Measurements from ENCODE around the gene DYNLT2B. TPM values are rescaled to one million over a fixed set of nuclear protein-coding genes. Genes with fewer than 3 reads are reported as not detected.

The DYNLT2B gene
- total RNA-seq, 3 donors from 2014 or later = 8.5 to 14.9 (median 14.1) TPM

DNA sequence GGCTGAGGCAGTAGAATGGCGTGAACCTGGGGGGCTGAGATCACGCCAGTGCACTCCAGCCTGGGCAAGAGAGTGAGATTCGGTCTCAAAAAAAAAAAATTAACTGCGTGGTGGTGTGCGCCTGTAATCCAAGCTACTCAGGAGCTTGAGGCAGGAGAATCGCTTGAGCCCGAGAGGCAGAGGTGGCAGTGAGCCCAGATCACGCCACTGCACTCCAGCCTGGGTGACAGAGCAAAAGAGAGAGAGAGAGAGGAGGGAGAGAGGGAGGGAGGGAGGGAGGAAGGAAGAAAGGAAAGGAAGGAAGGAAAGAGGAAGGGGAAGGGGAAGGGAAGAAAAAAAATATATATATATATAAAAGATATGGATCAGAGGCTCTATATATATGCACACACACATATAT, 14.1 kb upstream of the DYNLT2B start:
- intact Hi-C loops (cut with DNase I; ENCODE audit: low total_unique reads) = no loop called here
- Histone ChIP-seq H3K27me3 (no peaks in the 10 kb centered on the region), H3K4me3 (no peak overlapping the region), H3K27ac (no peak overlapping the region), H3K4me1 (no peaks in the 10 kb centered on the region), H3K9me3 (no peaks in the 10 kb centered on the region), H3K36me3 (no peaks in the 10 kb centered on the region)
- no peak for TF ChIP-seq POLR2AphosphoS5 (IDR thresholded peaks at IDR 0.05)
- TF ChIP-seq, protein P1, sequence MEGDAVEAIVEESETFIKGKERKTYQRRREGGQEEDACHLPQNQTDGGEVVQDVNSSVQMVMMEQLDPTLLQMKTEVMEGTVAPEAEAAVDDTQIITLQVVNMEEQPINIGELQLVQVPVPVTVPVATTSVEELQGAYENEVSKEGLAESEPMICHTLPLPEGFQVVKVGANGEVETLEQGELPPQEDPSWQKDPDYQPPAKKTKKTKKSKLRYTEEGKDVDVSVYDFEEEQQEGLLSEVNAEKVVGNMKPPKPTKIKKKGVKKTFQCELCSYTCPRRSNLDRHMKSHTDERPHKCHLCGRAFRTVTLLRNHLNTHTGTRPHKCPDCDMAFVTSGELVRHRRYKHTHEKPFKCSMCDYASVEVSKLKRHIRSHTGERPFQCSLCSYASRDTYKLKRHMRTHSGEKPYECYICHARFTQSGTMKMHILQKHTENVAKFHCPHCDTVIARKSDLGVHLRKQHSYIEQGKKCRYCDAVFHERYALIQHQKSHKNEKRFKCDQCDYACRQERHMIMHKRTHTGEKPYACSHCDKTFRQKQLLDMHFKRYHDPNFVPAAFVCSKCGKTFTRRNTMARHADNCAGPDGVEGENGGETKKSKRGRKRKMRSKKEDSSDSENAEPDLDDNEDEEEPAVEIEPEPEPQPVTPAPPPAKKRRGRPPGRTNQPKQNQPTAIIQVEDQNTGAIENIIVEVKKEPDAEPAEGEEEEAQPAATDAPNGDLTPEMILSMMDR (IDR thresholded peaks at IDR 0.05) = no peak
- no peak for TF ChIP-seq POLR2A (IDR thresholded peaks at IDR 0.05)
- DNase-seq (ENCODE audit: low spot score in 2 of 2) = no peak

DNA sequence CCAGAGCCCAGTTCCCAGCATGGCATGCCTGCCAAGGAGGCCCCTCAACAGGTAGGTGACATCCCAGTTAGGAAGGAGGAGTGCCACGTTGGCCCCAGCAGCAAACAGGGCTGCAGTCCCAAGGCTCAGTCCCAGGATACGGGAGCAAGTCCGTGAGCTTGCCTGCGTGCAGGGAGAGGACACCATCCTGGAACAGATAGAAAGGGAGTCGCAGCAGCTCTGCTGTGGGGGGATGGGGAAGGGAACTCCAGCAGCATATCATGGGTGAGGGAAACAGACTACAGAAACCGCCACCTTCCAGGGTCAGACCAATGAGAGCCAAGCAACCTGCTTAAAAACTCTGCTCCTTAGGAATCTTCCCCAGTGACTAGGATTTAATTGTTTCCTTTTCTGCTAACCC, 9.4 kb upstream of the DYNLT2B start:
- no peaks in the 10 kb centered on the region for H3K4me1 ChIP-seq
- H3K36me3 ChIP-seq = no peaks in the 10 kb centered on the region
- intact Hi-C loops (cut with DNase I; ENCODE audit: low total_unique reads) = no loop called here
- no peak overlapping the region for H3K4me3 ChIP-seq
- no peak overlapping the region for H3K27ac ChIP-seq
- H3K9me3 ChIP-seq = no peaks in the 10 kb centered on the region
- TF ChIP-seq, protein P1 (IDR thresholded peaks at IDR 0.05) = no peak
- TF ChIP-seq POLR2A (IDR thresholded peaks at IDR 0.05) = no peak
- no peak for TF ChIP-seq POLR2AphosphoS5 (IDR thresholded peaks at IDR 0.05)
- no peak for DNase-seq (ENCODE audit: low spot score in 2 of 2)
- H3K27me3 ChIP-seq = no peaks in the 10 kb centered on the region

DNA sequence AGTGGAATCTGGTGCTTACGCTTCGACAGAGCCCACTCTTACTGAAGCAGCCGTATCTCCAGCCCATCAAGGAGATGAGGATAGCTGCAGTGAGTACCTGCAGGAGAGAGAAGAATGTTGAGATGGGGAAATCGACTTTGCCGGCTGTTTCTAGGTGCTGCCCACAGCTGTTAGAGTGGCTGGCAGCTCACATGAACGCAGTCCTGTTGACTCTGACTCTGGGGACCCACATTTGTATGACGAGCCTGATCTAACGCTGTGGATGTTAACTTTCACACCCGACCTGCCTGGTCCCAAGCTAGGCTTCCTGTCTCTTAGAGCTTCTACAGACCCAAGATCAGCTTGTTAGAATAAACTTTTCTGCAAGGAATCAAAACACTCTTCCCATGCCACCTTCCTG, 8.9 kb upstream of the DYNLT2B start:
- intact Hi-C loops (cut with DNase I; ENCODE audit: low total_unique reads) = no loop called here
- H3K27ac ChIP-seq = no peak overlapping the region
- TF ChIP-seq, protein P1 (IDR thresholded peaks at IDR 0.05) = no peak
- no peak for TF ChIP-seq POLR2A (IDR thresholded peaks at IDR 0.05)
- TF ChIP-seq POLR2AphosphoS5 (IDR thresholded peaks at IDR 0.05) = no peak
- H3K9me3 ChIP-seq = no peaks in the 10 kb centered on the region
- no peak overlapping the region for H3K4me3 ChIP-seq
- no peaks in the 10 kb centered on the region for H3K4me1 ChIP-seq
- no peaks in the 10 kb centered on the region for H3K27me3 ChIP-seq
- no peak for DNase-seq (ENCODE audit: low spot score in 2 of 2)
- H3K36me3 ChIP-seq = no peaks in the 10 kb centered on the region

DNA sequence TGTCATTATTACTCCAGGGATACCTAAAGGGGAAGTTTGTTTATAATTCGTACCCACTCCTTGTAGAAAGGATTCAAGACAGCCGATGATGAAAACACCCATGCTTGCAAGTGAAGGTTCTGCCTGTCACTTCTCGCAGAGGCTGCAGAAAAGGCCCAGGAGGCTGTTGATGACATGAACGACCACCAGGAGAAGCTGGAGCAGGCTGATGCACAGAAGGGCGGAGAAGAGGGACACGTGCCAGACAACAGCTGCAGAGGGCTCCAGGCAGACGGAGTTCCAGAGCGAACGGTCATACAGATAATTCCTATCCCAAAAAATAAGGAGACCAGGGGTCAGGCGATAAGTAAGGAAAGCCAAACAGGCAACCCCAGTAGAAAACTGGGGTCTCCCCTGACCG, 5.7 kb upstream of the DYNLT2B start:
- H3K36me3 ChIP-seq = no peaks in the 10 kb centered on the region
- no peak overlapping the region for H3K4me3 ChIP-seq
- no peak overlapping the region for H3K27ac ChIP-seq
- intact Hi-C loops (cut with DNase I; ENCODE audit: low total_unique reads) = no loop called here
- no peaks in the 10 kb centered on the region for H3K9me3 ChIP-seq
- no peaks in the 10 kb centered on the region for H3K27me3 ChIP-seq
- H3K4me1 ChIP-seq = no peaks in the 10 kb centered on the region
- no peak for DNase-seq (ENCODE audit: low spot score in 2 of 2)
- TF ChIP-seq POLR2AphosphoS5 (IDR thresholded peaks at IDR 0.05) (no peak), POLR2A (IDR thresholded peaks at IDR 0.05) (no peak)
- TF ChIP-seq, protein P1 (IDR thresholded peaks at IDR 0.05) = no peak

DNA sequence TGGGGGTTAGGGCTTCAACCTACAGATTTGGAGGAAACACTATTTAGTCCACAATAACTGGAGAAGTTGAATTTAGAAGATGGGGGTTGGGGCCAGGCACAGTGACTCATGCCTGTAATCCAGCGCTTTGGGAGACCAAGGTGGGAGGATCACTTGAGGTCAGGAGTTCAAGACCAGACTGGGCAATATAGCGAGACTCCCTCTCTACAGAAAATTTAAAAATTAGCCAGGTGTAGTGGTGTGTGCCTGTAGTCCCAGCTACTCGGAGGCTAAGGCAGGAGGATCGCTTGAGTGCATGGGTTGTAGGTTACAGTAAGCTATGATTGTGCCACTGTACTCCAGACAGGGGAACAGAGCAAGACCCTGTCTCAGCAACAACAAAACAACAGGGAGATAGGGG, 5.0 kb upstream of the DYNLT2B start:
- DNase-seq (ENCODE audit: low spot score in 2 of 2) = no peak
- no peaks in the 10 kb centered on the region for H3K9me3 ChIP-seq
- TF ChIP-seq, protein P1 (IDR thresholded peaks at IDR 0.05) = no peak
- TF ChIP-seq POLR2A (IDR thresholded peaks at IDR 0.05) = no peak
- TF ChIP-seq POLR2AphosphoS5 (IDR thresholded peaks at IDR 0.05) = no peak
- no peak overlapping the region for H3K27ac ChIP-seq
- no peak overlapping the region for H3K4me3 ChIP-seq
- intact Hi-C loops (cut with DNase I; ENCODE audit: low total_unique reads) = no loop called here
- no peaks in the 10 kb centered on the region for H3K36me3 ChIP-seq
- no peaks in the 10 kb centered on the region for H3K27me3 ChIP-seq
- no peaks in the 10 kb centered on the region for H3K4me1 ChIP-seq
